ENCODE data around the gene IER3.

IER3 gene

GRCh38 chr6:30703821-30704220 lies 40.5 kb downstream of the IER3 start:
- DNase-seq (ENCODE audit: low spot score), result no peak

- DNase-seq (ENCODE audit: low spot score), result no peak
Observed at GRCh38 chr6:30703011-30703410, 41.3 kb downstream of the IER3 start.

- no peak for DNase-seq (ENCODE audit: low spot score)
Observed at GRCh38 chr6:30700340-30700739, 44.0 kb downstream of the IER3 start.

- DNase-seq (ENCODE audit: low spot score), result no peak
Observed at GRCh38 chr6:30696432-30696831, 47.9 kb downstream of the IER3 start.
